Measurements from ENCODE around the gene GMDS. TPM values are rescaled to one million over a fixed set of nuclear protein-coding genes. Genes with fewer than 3 reads are reported as not detected.

The GMDS gene
- total and polyA plus RNA-seq, 2 donors (not counting 1 experiment from before 2014, with no cell fraction given): 11.5 to 16.4 TPM

DNA sequence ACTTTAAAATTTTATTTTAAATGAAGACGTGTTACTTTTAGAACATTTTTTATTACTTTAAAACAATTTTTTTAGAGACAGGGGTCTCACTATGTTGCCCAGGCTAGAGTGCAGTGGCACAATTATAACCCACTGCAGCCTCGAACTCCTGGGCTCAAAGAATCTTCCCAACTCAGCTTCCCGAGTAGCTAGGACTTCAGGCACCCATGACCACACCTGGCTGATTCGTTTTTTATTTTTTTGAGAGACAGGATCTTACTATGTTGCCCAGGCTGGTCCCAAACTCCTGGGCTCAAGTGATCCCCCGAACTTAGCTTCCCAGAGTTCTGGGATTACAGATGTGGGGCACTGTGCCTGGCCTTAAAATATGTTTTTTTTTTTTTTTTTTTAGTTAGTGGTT lies 287.7 kb downstream of the GMDS start:
- intact Hi-C loops (cut with micrococcal nuclease): no loop called here
- WGBS (ENCODE audit: insufficient coverage): 98% methylated on average over 3 of the region's 5 CpGs
- CTCF ChIA-PET: no interaction called here

DNA sequence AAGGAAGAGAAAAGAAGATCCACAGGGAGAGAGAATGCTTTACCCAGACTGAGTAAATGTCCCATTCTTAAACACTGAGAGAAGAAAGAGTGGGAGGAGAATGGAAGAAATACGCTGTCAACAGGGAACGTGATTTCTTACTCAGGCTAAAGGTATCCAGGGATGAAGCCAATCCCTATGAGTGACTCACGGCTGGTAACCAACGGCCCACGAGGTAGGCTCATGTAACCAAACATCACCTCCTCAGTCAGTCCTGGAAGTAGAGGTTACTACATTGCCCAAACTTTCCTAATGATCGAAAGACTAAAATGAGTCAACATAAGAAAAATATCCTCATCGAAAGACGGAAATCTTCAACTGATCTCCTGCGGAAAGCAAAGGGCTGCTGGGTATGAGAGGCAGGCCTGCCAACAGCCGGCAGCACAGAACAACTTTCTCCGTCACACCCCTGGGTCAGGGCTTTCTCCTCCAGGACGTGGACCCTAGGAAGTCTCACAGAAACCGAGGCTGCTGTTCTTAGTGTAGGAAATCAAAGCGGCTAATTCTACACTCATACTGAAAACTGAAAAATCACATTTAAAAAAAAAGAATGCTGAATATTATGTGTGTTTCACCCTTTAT lies 292.6 kb downstream of the GMDS start:
- DNase-seq: no peak
- Histone ChIP-seq H3K27ac (ENCODE audit: low read length in 2 of 2) (no peak overlapping the region), H3K36me3 (replicated peaks in 1 of 2; ENCODE audit: control extremely low read depth in 1 of 2, control insufficient read depth in 1 of 2, extremely low read depth in 1 of 2, insufficient read depth in 2 of 2, low read length in 1 of 2) (no peaks in the 10 kb centered on the region), H3K27me3 (replicated peaks in 1 of 4; ENCODE audit: control extremely low read depth in 1 of 4, control insufficient read depth in 3 of 4, insufficient read depth in 4 of 4, low read length in 3 of 4) (no peaks in the 10 kb centered on the region), H3K4me1 (ENCODE audit: control insufficient read depth in 2 of 2, insufficient read depth in 2 of 2, low read length in 2 of 2) (no peaks in the 10 kb centered on the region), H2AFZ (ENCODE audit: insufficient read depth, low read depth, low read length, poor library complexity, severe bottlenecking) (no peak overlapping the region), H3K9ac (ENCODE audit: low read length) (no peak overlapping the region), H3K4me3 (ENCODE audit: control extremely low read depth in 1 of 5, extremely low read depth in 1 of 5, insufficient read depth in 1 of 5, low read depth in 2 of 5, low read length in 4 of 5) (no peak overlapping the region), H4K20me1 (ENCODE audit: control insufficient read depth, insufficient read depth, low read length, poor library complexity, severe bottlenecking) (no peaks in the 10 kb centered on the region), H3K79me2 (ENCODE audit: control insufficient read depth, insufficient read depth, low read length) (no peaks in the 10 kb centered on the region), H3K9me3 (ENCODE audit: control extremely low read depth in 1 of 3, control insufficient read depth in 2 of 3, insufficient read depth in 1 of 3, low read length in 2 of 3) (no peaks in the 10 kb centered on the region), H3K4me2 (replicated peaks; ENCODE audit: low read depth, low read length, poor library complexity, severe bottlenecking) (no peak overlapping the region)
- 100% methylated on average over 10 of the region's 14 CpGs for WGBS (ENCODE audit: insufficient coverage)
- intact Hi-C loops (cut with micrococcal nuclease): no loop called here
- POLR2A ChIA-PET: no interaction called here
- Mint-ChIP-seq H3K4me3 (no peak overlapping the region), H3K27ac (no peak overlapping the region), H3K27me3 (no peaks in the 10 kb centered on the region), H3K9me3 (ENCODE audit: insufficient read depth) (no peaks in the 10 kb centered on the region), H3K4me1 (no peaks in the 10 kb centered on the region)
- no peak for ATAC-seq (ENCODE audit: low read depth)
- CTCF ChIA-PET: no interaction called here
- TF ChIP-seq, protein P1, sequence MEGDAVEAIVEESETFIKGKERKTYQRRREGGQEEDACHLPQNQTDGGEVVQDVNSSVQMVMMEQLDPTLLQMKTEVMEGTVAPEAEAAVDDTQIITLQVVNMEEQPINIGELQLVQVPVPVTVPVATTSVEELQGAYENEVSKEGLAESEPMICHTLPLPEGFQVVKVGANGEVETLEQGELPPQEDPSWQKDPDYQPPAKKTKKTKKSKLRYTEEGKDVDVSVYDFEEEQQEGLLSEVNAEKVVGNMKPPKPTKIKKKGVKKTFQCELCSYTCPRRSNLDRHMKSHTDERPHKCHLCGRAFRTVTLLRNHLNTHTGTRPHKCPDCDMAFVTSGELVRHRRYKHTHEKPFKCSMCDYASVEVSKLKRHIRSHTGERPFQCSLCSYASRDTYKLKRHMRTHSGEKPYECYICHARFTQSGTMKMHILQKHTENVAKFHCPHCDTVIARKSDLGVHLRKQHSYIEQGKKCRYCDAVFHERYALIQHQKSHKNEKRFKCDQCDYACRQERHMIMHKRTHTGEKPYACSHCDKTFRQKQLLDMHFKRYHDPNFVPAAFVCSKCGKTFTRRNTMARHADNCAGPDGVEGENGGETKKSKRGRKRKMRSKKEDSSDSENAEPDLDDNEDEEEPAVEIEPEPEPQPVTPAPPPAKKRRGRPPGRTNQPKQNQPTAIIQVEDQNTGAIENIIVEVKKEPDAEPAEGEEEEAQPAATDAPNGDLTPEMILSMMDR (IDR thresholded peaks at IDR 0.05): no peak
- no peak for TF ChIP-seq EZH2 (IDR thresholded peaks at IDR 0.05; ENCODE audit: borderline replicate concordance, insufficient read depth, low read depth, low read length, poor library complexity, severe bottlenecking)

More for the DNA sequence above, 287.7 kb downstream of the GMDS start:
- Histone ChIP-seq H3K27me3 (replicated peaks in 1 of 4; ENCODE audit: control extremely low read depth in 1 of 4, control insufficient read depth in 3 of 4, insufficient read depth in 4 of 4, low read length in 3 of 4) (no peaks in the 10 kb centered on the region), H2AFZ (ENCODE audit: insufficient read depth, low read depth, low read length, poor library complexity, severe bottlenecking) (no peak overlapping the region), H4K20me1 (ENCODE audit: control insufficient read depth, insufficient read depth, low read length, poor library complexity, severe bottlenecking) (no peaks in the 10 kb centered on the region), H3K4me3 (ENCODE audit: control extremely low read depth in 1 of 5, extremely low read depth in 1 of 5, insufficient read depth in 1 of 5, low read depth in 2 of 5, low read length in 4 of 5) (no peak overlapping the region), H3K27ac (ENCODE audit: low read length in 2 of 2) (no peak overlapping the region), H3K36me3 (replicated peaks in 1 of 2; ENCODE audit: control extremely low read depth in 1 of 2, control insufficient read depth in 1 of 2, extremely low read depth in 1 of 2, insufficient read depth in 2 of 2, low read length in 1 of 2) (peaks cover 0 to 1% of the 10 kb centered on the region in 2 experiments), H3K9me3 (ENCODE audit: control extremely low read depth in 1 of 3, control insufficient read depth in 2 of 3, insufficient read depth in 1 of 3, low read length in 2 of 3) (no peaks in the 10 kb centered on the region), H3K79me2 (ENCODE audit: control insufficient read depth, insufficient read depth, low read length) (no peaks in the 10 kb centered on the region), H3K9ac (ENCODE audit: low read length) (no peak overlapping the region), H3K4me2 (replicated peaks; ENCODE audit: low read depth, low read length, poor library complexity, severe bottlenecking) (no peak overlapping the region), H3K4me1 (ENCODE audit: control insufficient read depth in 2 of 2, insufficient read depth in 2 of 2, low read length in 2 of 2) (no peaks in the 10 kb centered on the region)
- DNase-seq (no peak), ATAC-seq (ENCODE audit: low read depth) (no peak)
- Mint-ChIP-seq H3K27ac (no peak overlapping the region), H3K27me3 (no peaks in the 10 kb centered on the region), H3K9me3 (ENCODE audit: insufficient read depth) (no peaks in the 10 kb centered on the region), H3K4me1 (no peaks in the 10 kb centered on the region), H3K4me3 (no peak overlapping the region)
- no peak for TF ChIP-seq EZH2 (IDR thresholded peaks at IDR 0.05; ENCODE audit: borderline replicate concordance, insufficient read depth, low read depth, low read length, poor library complexity, severe bottlenecking)
- TF ChIP-seq, protein P1 (IDR thresholded peaks at IDR 0.05): no peak
- POLR2A ChIA-PET: no interaction called here
